Activated effector memory CD4-positive, alpha-beta T cell treated with Interleukin-2 at 50 U/mL for 16 hours (primary cell): ENCODE measurements around the gene ZBP1.
A peak's percentile ranks its signal among the peaks of the same experiment; 100 is the strongest.
"Not testable (repeated sequence)": the region's sequence is repeated elsewhere in the genome, so short reads cannot be mapped to it uniquely, and the experiment has no call there.

Experiments
- DNase-seq: peaks from one replicate; pipeline ENCODE4 v3.0.0-alpha.2; 2020

ZBP1 gene

GRCh38 chr20:57638173-57638894 is 18.1 kb upstream of the ZBP1 start:
- DNase-seq: no peak

DNA sequence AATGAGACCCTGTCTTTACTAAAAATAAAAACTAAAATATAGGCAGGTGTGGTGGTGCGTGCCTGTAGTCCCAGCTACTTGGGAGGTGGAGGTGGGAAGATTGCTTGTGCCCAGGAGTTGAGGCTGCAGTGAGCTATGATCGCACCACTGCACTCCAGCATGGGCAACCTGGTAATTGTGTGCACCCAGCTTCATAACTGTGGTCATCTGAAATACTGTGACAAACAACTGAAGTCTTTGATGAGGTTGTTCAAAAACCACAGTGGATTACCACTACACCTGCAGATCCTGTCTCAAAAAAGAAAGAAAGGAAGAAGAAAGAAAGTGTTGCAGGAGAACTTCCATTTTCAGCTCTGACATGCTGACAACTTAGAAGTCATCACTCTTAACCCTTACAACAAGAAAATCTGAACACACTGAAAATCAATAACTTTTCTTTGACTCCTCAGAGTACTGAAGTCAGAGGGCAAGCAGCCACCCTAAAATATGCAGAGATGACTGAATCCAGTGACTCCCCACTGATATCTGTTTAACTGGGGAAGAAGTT is 13.8 kb upstream of the ZBP1 start:
- DNase-seq: no peak

DNA sequence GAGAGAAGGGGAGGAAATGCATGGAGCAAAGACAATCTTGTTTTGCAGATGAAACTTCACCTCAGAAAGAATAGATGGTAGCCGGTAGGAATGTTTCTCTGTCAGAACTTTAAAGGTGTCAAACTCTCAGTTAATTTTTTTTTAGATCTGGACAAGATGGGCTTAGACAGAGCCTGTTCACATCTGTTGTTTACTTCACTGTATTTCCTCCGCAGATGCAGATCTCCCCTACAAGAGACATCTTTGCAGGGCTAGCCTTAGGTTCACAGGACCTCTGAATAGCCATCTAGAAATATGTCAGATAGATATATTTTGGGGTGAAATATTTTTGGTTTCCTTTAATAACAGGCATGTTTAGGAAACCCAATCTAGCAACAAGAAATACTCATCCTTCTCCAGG is 12.1 kb upstream of the ZBP1 start:
- no peak for DNase-seq

GRCh38 chr20:57630061-57630460 is 9.8 kb upstream of the ZBP1 start:
- no peak for DNase-seq

DNA sequence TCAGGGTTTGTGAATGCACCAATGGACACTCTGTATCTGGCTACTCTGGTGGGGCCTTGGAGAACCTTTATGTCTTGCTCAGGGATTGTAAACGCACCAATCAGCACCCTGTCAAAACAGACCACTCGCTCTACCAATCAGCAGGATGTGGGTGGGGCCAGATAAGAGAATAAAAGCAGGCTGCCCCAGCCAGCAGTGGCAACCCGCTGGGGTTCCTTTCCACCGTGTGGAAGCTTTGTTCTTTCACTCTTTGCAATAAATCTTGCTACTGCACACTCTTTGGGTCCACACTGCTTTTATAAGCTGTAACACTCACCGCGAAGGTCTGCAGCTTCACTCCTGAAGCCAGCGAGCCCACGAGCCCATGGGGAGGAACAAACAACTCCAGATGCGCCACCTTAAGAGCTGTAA is 9.3 kb upstream of the ZBP1 start:
- not testable (repeated sequence) for DNase-seq

GRCh38 chr20:57628962-57629308 is 8.7 kb upstream of the ZBP1 start:
- DNase-seq: not testable (repeated sequence)

- DNase-seq: peak; percentile 45
These were observed 8.1 kb upstream of the ZBP1 start for GRCh38 chr20:57628047-57628961.

DNA sequence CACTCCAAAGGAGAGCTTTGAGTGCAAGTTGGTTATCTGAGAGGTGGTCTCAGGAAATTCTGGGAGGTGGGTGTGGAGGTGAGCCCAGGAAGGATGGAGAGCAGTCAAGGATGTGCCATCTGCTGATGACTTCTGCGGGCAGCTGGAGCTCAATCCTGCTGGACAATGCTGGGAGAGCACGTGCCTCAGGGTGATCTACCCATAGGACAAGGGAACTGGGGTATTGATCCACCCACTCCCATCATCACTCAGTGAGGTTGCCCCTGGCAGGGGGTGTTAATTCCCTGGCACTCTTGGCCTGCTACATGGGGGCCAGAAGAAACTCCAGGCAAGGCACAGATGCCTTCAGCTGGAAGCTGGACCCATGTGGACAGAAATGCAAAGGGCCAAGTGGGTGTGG is 7.1 kb upstream of the ZBP1 start:
- DNase-seq: no peak

- no peak for DNase-seq
These were observed 5.8 kb upstream of the ZBP1 start for GRCh38 chr20:57625978-57626377.

- no peak for DNase-seq
These were observed 5.1 kb upstream of the ZBP1 start for GRCh38 chr20:57625181-57625958.

GRCh38 chr20:57624124-57624523 is 3.9 kb upstream of the ZBP1 start:
- no peak for DNase-seq

- DNase-seq: peak; percentile 62
These were observed 2.6 kb upstream of the ZBP1 start for GRCh38 chr20:57622579-57623381.

DNA sequence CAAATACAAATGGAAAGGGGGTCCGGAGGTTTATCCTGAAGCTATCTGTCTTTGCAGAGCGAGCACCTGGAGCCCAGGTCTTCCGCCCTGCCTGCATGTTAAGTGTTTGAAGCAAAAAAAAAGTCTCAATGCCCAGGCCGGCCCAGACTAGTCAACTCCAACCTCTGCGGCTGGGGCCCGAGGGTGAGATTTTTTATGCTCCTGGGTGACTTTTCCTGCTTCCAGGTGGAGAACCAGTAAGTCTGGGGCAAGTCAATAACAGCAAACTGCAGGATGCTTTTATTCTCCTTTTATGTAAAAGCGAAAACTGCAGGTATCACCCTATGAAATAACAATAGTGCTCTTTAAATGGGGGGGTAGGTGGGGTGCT is 2.0 kb upstream of the ZBP1 start:
- DNase-seq: no peak

GRCh38 chr20:57621421-57622200 is 1.4 kb upstream of the ZBP1 start:
- DNase-seq: no peak

DNA sequence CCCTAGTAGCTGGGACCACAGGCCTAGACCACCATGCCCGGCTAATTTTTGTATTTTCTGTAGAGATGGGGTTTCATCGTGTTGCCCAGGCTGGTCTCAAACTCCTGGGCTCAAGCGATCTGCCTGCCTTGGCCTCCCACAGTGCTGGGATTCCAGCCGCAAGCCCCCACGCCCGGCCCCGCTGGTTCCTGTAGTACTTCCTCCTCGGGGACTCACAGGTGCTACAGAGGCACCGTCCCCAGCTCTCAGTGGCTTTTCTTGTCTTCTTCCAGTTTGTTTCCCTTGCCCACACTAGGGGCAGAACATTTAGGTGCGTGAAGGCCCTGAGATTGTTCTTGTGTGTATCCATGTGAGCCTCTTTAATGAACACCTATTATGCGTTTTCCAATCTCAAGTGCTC is 773 bp upstream of the ZBP1 start:
- DNase-seq: no peak

DNA sequence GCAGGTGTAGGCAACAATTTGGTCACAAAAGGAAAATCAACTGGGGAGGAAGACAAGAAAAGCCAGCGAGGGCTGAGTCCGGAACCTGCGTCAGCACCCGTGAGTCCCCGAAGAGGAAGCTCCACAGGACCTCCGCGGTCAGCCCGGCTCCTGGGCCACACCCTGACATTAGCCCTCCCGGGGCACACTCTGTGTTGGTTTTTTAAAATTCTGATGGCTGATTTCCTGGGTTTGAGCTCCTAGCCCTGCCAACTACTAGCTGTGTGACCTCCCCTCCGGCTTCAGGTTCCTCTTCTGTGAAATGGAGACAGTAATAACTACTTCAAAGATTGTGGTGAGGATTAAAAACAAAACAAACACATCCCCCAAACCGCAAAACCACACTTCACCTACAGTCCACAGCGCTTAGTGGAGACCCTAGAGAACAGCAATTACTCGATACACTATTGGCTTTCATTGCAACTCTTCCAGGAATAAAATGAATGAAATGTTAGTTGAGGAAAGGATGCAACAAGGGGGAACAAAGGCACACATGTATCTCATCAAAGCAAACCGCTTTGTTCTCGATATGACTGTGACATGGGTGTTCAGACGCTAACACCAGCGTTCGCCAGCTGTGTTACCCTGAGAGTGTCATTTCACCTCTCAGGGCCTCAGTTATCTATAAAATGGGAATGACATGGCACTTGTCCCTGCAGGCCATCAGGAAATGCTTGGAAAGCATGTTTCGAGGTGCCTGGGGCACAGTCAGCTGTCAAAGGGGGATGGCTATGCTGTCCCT is 985 bp downstream of the ZBP1 start:
- DNase-seq: peak; percentile 68

DNA sequence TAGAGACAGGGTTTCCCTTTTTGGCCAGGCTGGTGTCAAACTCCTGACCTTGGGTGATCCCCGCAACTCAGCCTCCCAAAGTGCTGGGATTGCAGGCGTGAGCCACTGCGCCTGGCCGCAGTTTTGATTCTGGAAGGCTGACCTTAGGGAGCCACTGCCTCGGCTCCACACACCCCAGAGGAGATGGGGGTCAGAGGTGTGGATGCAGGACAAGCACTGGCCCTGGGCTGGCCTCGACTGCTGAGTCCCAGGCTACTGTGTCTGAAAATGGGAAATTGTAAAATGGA is 1.5 kb downstream of the ZBP1 start:
- DNase-seq: no peak

- no peak for DNase-seq
These were observed 2.0 kb downstream of the ZBP1 start for GRCh38 chr20:57618091-57618763.

DNA sequence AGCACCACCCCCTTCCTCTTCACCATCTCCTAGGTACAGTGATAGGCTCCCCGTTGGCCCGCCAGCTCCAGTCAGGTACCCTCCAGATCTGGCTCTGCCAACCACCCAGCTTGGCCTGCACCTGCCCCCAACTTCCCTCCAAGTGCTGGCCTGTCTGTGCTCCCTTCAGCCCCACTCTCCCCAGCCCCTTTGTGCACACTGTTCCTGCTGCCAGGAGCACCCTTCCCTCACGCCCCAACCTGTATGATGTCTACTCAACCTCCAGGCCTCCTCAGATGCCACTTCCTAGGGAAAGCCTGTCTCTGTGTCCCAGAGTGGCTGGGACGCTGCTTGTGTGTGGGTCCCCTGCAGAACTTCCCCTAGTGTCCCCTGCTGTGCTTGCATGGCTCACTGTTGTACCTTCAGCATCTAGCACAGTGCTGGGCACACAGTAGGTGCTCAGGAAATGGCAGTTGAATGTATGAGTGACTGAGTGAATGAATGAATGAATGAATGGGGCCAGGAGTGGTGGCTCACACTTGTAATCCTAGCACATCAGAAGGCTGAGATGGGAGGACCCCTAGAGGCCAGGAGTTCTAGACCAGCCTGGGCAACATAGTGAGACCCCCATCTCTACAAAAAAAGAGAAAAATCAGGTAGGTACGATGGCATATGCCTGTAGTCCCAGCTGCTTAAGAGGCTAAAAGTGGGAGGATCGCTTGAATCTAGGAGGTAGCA is 3.0 kb downstream of the ZBP1 start:
- no peak for DNase-seq
